ENCODE data around the gene GRID1.

The GRID1 gene

DNA sequence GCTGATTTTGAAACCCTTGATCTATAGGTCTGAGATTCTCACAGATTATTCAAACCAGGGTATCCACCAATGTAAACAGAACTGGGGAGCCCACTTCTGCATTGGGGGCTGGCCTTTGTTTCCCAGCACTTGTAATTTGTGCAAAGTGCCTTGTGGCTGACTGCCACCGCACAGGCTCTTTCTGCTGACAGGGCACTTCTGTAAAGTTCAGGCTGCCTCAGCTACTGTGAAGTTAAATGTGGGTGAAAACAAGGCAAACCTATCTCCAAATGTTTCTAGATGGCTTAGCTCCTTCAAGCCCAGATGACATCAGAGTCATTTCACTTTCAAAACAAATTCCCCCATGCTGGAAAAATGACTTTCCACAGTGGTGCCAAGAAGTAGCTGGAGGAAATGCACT lies 54.7 kb downstream of the GRID1 start:
- TF ChIP-seq, protein P1, sequence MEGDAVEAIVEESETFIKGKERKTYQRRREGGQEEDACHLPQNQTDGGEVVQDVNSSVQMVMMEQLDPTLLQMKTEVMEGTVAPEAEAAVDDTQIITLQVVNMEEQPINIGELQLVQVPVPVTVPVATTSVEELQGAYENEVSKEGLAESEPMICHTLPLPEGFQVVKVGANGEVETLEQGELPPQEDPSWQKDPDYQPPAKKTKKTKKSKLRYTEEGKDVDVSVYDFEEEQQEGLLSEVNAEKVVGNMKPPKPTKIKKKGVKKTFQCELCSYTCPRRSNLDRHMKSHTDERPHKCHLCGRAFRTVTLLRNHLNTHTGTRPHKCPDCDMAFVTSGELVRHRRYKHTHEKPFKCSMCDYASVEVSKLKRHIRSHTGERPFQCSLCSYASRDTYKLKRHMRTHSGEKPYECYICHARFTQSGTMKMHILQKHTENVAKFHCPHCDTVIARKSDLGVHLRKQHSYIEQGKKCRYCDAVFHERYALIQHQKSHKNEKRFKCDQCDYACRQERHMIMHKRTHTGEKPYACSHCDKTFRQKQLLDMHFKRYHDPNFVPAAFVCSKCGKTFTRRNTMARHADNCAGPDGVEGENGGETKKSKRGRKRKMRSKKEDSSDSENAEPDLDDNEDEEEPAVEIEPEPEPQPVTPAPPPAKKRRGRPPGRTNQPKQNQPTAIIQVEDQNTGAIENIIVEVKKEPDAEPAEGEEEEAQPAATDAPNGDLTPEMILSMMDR (conservative IDR thresholded peaks at IDR 0.05; ENCODE audit: control insufficient read depth, insufficient read depth, low read depth, low read length), result no peak
- H3K4me3 ChIP-seq (ENCODE audit: control insufficient read depth, low read depth, low read length), result no peak overlapping the region
- DNase-seq (ENCODE audit: low read depth), result no peak

DNA sequence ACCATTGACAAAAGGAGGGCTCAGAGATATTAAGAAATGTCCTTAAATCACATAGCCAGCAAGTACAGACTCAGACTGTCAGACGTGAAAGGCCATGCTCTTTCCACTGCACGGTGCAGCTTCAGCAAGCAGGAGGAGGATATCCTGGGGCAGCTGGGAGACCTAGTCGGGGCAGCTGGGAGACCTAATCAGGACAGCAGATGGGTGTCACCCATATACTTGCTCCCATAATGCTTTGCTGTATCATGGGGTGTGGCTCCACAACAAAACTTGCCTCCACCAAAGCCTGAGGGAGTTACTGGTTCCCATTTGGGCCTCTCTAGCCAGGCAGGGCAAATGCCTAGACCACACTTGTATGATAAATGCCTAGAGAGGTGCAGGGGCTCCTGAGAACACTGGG lies 55.4 kb downstream of the GRID1 start:
- DNase-seq (ENCODE audit: low read depth), result no peak
- TF ChIP-seq, protein P1 (conservative IDR thresholded peaks at IDR 0.05; ENCODE audit: control insufficient read depth, insufficient read depth, low read depth, low read length), result no peak

DNA sequence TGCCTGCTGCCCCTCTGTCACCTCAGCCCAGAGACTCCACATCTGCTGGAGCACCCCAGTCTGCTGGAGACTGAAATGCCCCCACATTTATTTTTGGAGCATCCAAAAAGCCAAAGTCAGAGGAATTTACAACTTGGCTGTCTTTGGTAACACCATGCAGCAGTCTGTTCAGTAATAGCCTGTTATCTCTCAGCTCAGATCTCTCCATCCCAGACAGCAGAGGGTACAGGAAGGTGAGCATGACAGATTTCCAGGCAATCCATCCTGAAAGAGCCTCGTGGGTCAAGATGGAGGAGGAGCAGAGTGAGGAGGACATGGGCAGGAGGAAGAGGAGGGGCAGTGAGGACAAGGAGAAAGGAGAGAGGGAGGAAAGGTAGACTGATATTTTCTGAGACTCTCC lies 55.9 kb downstream of the GRID1 start:
- TF ChIP-seq, protein P1 (conservative IDR thresholded peaks at IDR 0.05; ENCODE audit: control insufficient read depth, insufficient read depth, low read depth, low read length), result no peak
- no peak for DNase-seq (ENCODE audit: low read depth)
- no peak overlapping the region for H3K4me3 ChIP-seq (ENCODE audit: control insufficient read depth, low read depth, low read length)

More for the DNA sequence above, 55.4 kb downstream of the GRID1 start:
- H3K4me3 ChIP-seq (ENCODE audit: control insufficient read depth, low read depth, low read length), result no peak overlapping the region

DNA sequence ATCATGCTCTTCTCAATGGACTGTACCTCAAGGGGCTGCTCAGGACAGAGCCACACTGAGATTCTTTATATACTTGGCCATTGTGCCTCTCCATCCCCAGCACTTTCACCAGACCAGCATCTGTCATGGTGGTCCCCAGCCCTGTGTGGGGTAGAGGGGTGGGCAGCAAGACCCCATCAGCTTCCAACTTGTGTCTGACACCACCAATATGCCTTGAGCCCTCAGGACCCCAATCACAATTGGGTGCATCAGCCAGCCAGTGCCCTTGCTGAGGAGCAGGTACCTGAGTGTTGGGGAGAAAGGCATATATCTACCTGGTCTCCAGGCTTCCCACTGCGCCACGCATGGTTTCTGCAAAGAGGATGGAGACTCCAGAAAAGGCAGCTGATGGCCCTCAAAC lies 56.3 kb downstream of the GRID1 start:
- H3K4me3 ChIP-seq (ENCODE audit: control insufficient read depth, low read depth, low read length), result no peak overlapping the region
- DNase-seq (ENCODE audit: low read depth), result no peak
- TF ChIP-seq, protein P1 (conservative IDR thresholded peaks at IDR 0.05; ENCODE audit: control insufficient read depth, insufficient read depth, low read depth, low read length), result no peak

GRCh38 chr10:86308056-86308455 lies 58.5 kb downstream of the GRID1 start:
- TF ChIP-seq, protein P1 (conservative IDR thresholded peaks at IDR 0.05; ENCODE audit: control insufficient read depth, insufficient read depth, low read depth, low read length), result no peak
- H3K4me3 ChIP-seq (ENCODE audit: control insufficient read depth, low read depth, low read length), result no peak overlapping the region
- DNase-seq (ENCODE audit: low read depth), result no peak

- peak; percentile 6 for DNase-seq (ENCODE audit: low read depth)
- TF ChIP-seq, protein P1 (conservative IDR thresholded peaks at IDR 0.05; ENCODE audit: control insufficient read depth, insufficient read depth, low read depth, low read length), result no peak
- no peak overlapping the region for H3K4me3 ChIP-seq (ENCODE audit: control insufficient read depth, low read depth, low read length)
Measured at GRCh38 chr10:86306628-86307278, 59.8 kb downstream of the GRID1 start.

DNA sequence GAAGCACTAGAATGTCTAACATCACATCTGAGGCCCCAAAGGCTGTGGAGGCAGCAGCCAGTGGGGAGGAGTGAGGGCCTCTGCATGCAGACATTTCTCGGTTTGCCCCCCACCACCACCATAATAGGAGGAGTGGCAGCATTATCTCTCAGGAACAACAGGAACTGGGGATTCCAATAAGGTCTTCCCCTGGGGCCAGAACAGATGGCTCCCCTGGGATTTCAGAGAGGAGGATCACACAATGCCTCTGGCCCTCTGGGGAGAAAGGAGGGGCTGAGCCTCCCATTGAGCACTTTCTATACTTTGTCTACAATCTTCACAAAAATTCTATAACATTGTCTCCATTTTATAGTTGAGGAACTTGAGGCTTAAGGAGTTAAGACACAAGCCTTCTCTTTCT lies 61.1 kb downstream of the GRID1 start:
- TF ChIP-seq, protein P1 (conservative IDR thresholded peaks at IDR 0.05; ENCODE audit: control insufficient read depth, insufficient read depth, low read depth, low read length), result no peak
- no peak overlapping the region for H3K4me3 ChIP-seq (ENCODE audit: control insufficient read depth, low read depth, low read length)
- DNase-seq (ENCODE audit: low read depth), result no peak

Data from fibroblast of mammary gland (primary cell).